ENCODE results near the gene BAG1. TPM values are rescaled to one million over a fixed set of nuclear protein-coding genes. Genes with fewer than 3 reads are reported as not detected.

The BAG1 gene
- total RNA-seq, 1 experiment from 2014 or later, result 103 TPM

- DNase-seq (no peak), ATAC-seq (no peak)
- intact Hi-C loops (cut with micrococcal nuclease), result no loop called here
- ChIA-PET POLR2A (ENCODE audit: unreplicated experiment) (no interaction called here), CTCF (no interaction called here)
- no peaks in the 10 kb centered on the region for H3K9me2 ChIP-seq (replicated peaks; ENCODE audit: low read length)
- H3K36me3 ChIP-seq (ENCODE audit: low read depth, low read length), result peaks cover 29% of the 10 kb centered on the region; the same call in 1 of the 2 replicates
- no peak overlapping the region for H3K9ac ChIP-seq (ENCODE audit: low read length)
- no peaks in the 10 kb centered on the region for H3K9me3 ChIP-seq (ENCODE audit: low read length)
- no peaks in the 10 kb centered on the region for H3F3A ChIP-seq (ENCODE audit: low read length, unreplicated experiment)
- H3K4me1 ChIP-seq (ENCODE audit: insufficient read depth, low read length), result 0 out of 2 replicates have a peak, but pooled peaks cover under 1% of the 10 kb centered on the region
- H3K27me3 ChIP-seq (ENCODE audit: low read length), result no peaks in the 10 kb centered on the region
- H3K4me2 ChIP-seq (ENCODE audit: low read length), result 0 out of 2 replicates have a peak overlapping the region, but pooled peaks have one; percentile 9
- no peak overlapping the region for H3K4me3 ChIP-seq (ENCODE audit: low read length)
- H2AFZ ChIP-seq (ENCODE audit: low read length), result no peak overlapping the region
- BruUV-seq (replicated peaks), result no TSS peak
- H3K79me2 ChIP-seq (ENCODE audit: low read length), result peaks cover 83% of the 10 kb centered on the region
- TF ChIP-seq CTCF (conservative IDR thresholded peaks at IDR 0.05; ENCODE audit: low read depth, low read length), result no peak
- TF ChIP-seq EZH2phosphoT487 (IDR thresholded peaks at IDR 0.05; ENCODE audit: borderline replicate concordance, low read length), result no peak
- TF ChIP-seq EZH2 (IDR thresholded peaks at IDR 0.05; ENCODE audit: low read length, unreplicated experiment), result no peak
- no peak overlapping the region for H3K27ac ChIP-seq (ENCODE audit: low read length)
- H4K20me1 ChIP-seq (ENCODE audit: low read length), result no peaks in the 10 kb centered on the region
These were observed 32.9 kb upstream of the BAG1 start for GRCh38 chr9:33297432-33297831.

GRCh38 chr9:33295571-33295970 lies 31.1 kb upstream of the BAG1 start:
- DNase-seq, result no peak
- Histone ChIP-seq H3K4me1 (ENCODE audit: insufficient read depth, low read length) (peaks cover 15% of the 10 kb centered on the region), H3K36me3 (ENCODE audit: low read depth, low read length) (peaks cover 26% of the 10 kb centered on the region), H3K27me3 (ENCODE audit: low read length) (no peaks in the 10 kb centered on the region), H3F3A (ENCODE audit: low read length, unreplicated experiment) (no peaks in the 10 kb centered on the region), H3K4me2 (ENCODE audit: low read length) (no peak overlapping the region), H3K4me3 (ENCODE audit: low read length) (no peak overlapping the region), H2AFZ (ENCODE audit: low read length) (no peak overlapping the region), H3K79me2 (ENCODE audit: low read length) (peaks cover 94% of the 10 kb centered on the region), H3K27ac (ENCODE audit: low read length) (no peak overlapping the region), H3K9ac (ENCODE audit: low read length) (no peak overlapping the region), H4K20me1 (ENCODE audit: low read length) (no peaks in the 10 kb centered on the region), H3K9me3 (ENCODE audit: low read length) (no peaks in the 10 kb centered on the region), H3K9me2 (replicated peaks; ENCODE audit: low read length) (no peaks in the 10 kb centered on the region)
- intact Hi-C loops (cut with micrococcal nuclease), result no loop called here
- ATAC-seq, result no peak
- BruUV-seq (replicated peaks), result no TSS peak
- ChIA-PET CTCF (no interaction called here), POLR2A (ENCODE audit: unreplicated experiment) (no interaction called here)
- TF ChIP-seq EZH2phosphoT487 (IDR thresholded peaks at IDR 0.05; ENCODE audit: borderline replicate concordance, low read length) (no peak), EZH2 (IDR thresholded peaks at IDR 0.05; ENCODE audit: low read length, unreplicated experiment) (no peak), CTCF (conservative IDR thresholded peaks at IDR 0.05; ENCODE audit: low read depth, low read length) (no peak)

- H3K4me2 ChIP-seq (ENCODE audit: low read length), result no peak overlapping the region
- H3K4me1 ChIP-seq (ENCODE audit: insufficient read depth, low read length), result peaks cover 15% of the 10 kb centered on the region
- DNase-seq, result no peak
- no peak overlapping the region for H3K9ac ChIP-seq (ENCODE audit: low read length)
- H3F3A ChIP-seq (ENCODE audit: low read length, unreplicated experiment), result no peaks in the 10 kb centered on the region
- H3K27ac ChIP-seq (ENCODE audit: low read length), result no peak overlapping the region
- H3K27me3 ChIP-seq (ENCODE audit: low read length), result no peaks in the 10 kb centered on the region
- TF ChIP-seq EZH2 (IDR thresholded peaks at IDR 0.05; ENCODE audit: low read length, unreplicated experiment) (no peak), CTCF (conservative IDR thresholded peaks at IDR 0.05; ENCODE audit: low read depth, low read length) (no peak), EZH2phosphoT487 (IDR thresholded peaks at IDR 0.05; ENCODE audit: borderline replicate concordance, low read length) (no peak)
- peaks cover 93% of the 10 kb centered on the region for H3K79me2 ChIP-seq (ENCODE audit: low read length)
- H4K20me1 ChIP-seq (ENCODE audit: low read length), result no peaks in the 10 kb centered on the region
- no peaks in the 10 kb centered on the region for H3K9me3 ChIP-seq (ENCODE audit: low read length)
- no peak overlapping the region for H2AFZ ChIP-seq (ENCODE audit: low read length)
- ChIA-PET CTCF (no interaction called here), POLR2A (ENCODE audit: unreplicated experiment) (no interaction called here)
- no TSS peak for BruUV-seq (replicated peaks)
- intact Hi-C loops (cut with micrococcal nuclease), result no loop called here
- ATAC-seq, result no peak
- peaks cover 26% of the 10 kb centered on the region for H3K36me3 ChIP-seq (ENCODE audit: low read depth, low read length)
- H3K9me2 ChIP-seq (replicated peaks; ENCODE audit: low read length), result no peaks in the 10 kb centered on the region
- no peak overlapping the region for H3K4me3 ChIP-seq (ENCODE audit: low read length)
These were observed 30.3 kb upstream of the BAG1 start for GRCh38 chr9:33294670-33295432.
